Endothelial cell of umbilical vein (primary cell): ENCODE measurements around the gene MTRF1L. TPM values are rescaled to one million over a fixed set of nuclear protein-coding genes. Genes with fewer than 3 reads are reported as not detected.

Experiments
- BruUV-seq: library from RNA; stranded (reverse); fragments of 400-500 nt; replicated peaks from 2 replicates; lab custom pipeline; 2021; lab: Mats Ljungman, UMichigan
- CTCF ChIA-PET: fragments of 300-600, 350-600 bp; sonication (Branson Sonifier 250); formaldehyde crosslinking; loops from one replicate; lab custom pipeline; 2021; ENCODE audit warnings: antibody characterized with exemption, inconsistent platforms; lab: Charles Lee
- POLR2A ChIA-PET: fragments of 300-600, 350-600 bp; sonication (Branson Sonifier 250); formaldehyde crosslinking; loops from one replicate; lab custom pipeline; 2021; ENCODE audit warnings: antibody characterized with exemption, inconsistent platforms; lab: Charles Lee
- DNase-seq: peaks from one replicate; pipeline ENCODE4 v3.0.0-alpha.2; 2011; ENCODE audit warnings: low read depth, low spot score
- FAIRE-seq: peaks from 2 replicates; lab custom pipeline; 2011; peaks lifted over from hg19 to GRCh38; lab: Jason Lieb, UNC
- H2AFZ ChIP-seq: 2 replicates; pipeline ENCODE4 v1.6.0; 2012; ENCODE audit warnings: low read depth, low read length, control low read depth, inconsistent platforms
- H3K27ac ChIP-seq: 2 replicates; pipeline ENCODE4 v1.5.1; 2011; ENCODE audit warnings: low read depth, mild to moderate bottlenecking, control low read depth, low read length, moderate library complexity; ENCODE audit not compliant: insufficient read depth
- H3K27me3 ChIP-seq, 2 experiments: 2 replicates each; pipeline versions ENCODE4 v1.6.0 to v1.6.1; 2011; ENCODE audit warnings: low read length in 2 of 2, mixed read lengths in 1 of 2; ENCODE audit not compliant: control insufficient read depth in 2 of 2, insufficient read depth in 2 of 2
- H3K36me3 ChIP-seq, 2 experiments: 2 replicates in 1 of 2; 3 replicates in 1 of 2; pipeline ENCODE4 v1.5.1; 2011; ENCODE audit warnings: low read length in 2 of 2, mild to moderate bottlenecking in 1 of 2, moderate library complexity in 1 of 2; ENCODE audit not compliant: control insufficient read depth in 2 of 2, insufficient read depth in 2 of 2; ENCODE audit errors: extremely low read depth in 1 of 2
- H3K4me1 ChIP-seq: 3 replicates; pipeline ENCODE4 v1.5.1; 2011; ENCODE audit warnings: mild to moderate bottlenecking, low read length; ENCODE audit not compliant: control insufficient read depth, insufficient read depth; ENCODE audit errors: extremely low read depth
- H3K4me2 ChIP-seq: 2 replicates; pipeline ENCODE4 v1.6.1; 2011; ENCODE audit warnings: low read length, control low read depth, mixed read lengths; ENCODE audit not compliant: insufficient read depth
- H3K4me3 ChIP-seq, 3 experiments: fragments of 200-600 bp in 1 of 3; sonication (generic), shearing (Covaris generic) in 1 of 3; replicated peaks in 1 of 3; 2 replicates each; pipeline ENCODE4 v1.5.1; 2011 to 2016; ENCODE audit warnings: control low read depth in 3 of 3, low read length in 3 of 3, mild to moderate bottlenecking in 2 of 3, inconsistent platforms in 1 of 3, low read depth in 1 of 3, moderate library complexity in 1 of 3; ENCODE audit not compliant: insufficient read depth in 1 of 3
- H3K79me2 ChIP-seq: 2 replicates; pipeline ENCODE4 v1.6.0; 2012; ENCODE audit warnings: low read length, inconsistent platforms; ENCODE audit not compliant: control insufficient read depth, insufficient read depth
- H3K9ac ChIP-seq: replicated peaks from 2 replicates; pipeline ENCODE3; 2011; ENCODE audit warnings: low read length, control low read depth; ENCODE audit not compliant: insufficient read depth; ENCODE audit errors: extremely low read depth
- H3K9me1 ChIP-seq: replicated peaks from 3 replicates; pipeline ENCODE4 v1.6.0; 2011; ENCODE audit warnings: mild to moderate bottlenecking, low read length; ENCODE audit not compliant: control insufficient read depth, insufficient read depth; ENCODE audit errors: extremely low read depth
- H3K9me3 ChIP-seq: replicated peaks from 2 replicates; pipeline ENCODE4 v1.5.1; 2012; ENCODE audit warnings: low read length, inconsistent platforms; ENCODE audit not compliant: control insufficient read depth, insufficient read depth
- H4K20me1 ChIP-seq: replicated peaks from 2 replicates; pipeline ENCODE3; 2011; ENCODE audit warnings: mild to moderate bottlenecking, low read length; ENCODE audit not compliant: control insufficient read depth, insufficient read depth; ENCODE audit errors: extremely low read depth
- CTCF ChIP-seq, 2 donors: IDR thresholded peaks; 1 replicate in 1 of 2; 2 replicates in 1 of 2; pipeline ENCODE4 v1.5.1; 2011; ENCODE audit warnings: low read length in 2 of 2, mild to moderate bottlenecking in 2 of 2, moderate library complexity in 2 of 2, control low read depth in 1 of 2, inconsistent platforms in 1 of 2, low read depth in 1 of 2; ENCODE audit not compliant: insufficient read depth in 1 of 2; ENCODE audit errors: extremely low read depth in 1 of 2
- EZH2 ChIP-seq: IDR thresholded peaks from 2 replicates; pipeline ENCODE4 v1.6.1; 2012; ENCODE audit warnings: borderline replicate concordance, low read depth, mild to moderate bottlenecking, moderate library complexity, low read length, inconsistent platforms; ENCODE audit not compliant: severe bottlenecking
- FOS ChIP-seq: IDR thresholded peaks from 2 replicates; pipeline ENCODE4 v1.6.1; 2011; ENCODE audit warnings: mild to moderate bottlenecking, low read length, moderate library complexity, borderline replicate concordance; ENCODE audit not compliant: insufficient read depth
- GATA2 ChIP-seq: IDR thresholded peaks from 2 replicates; pipeline ENCODE4 v1.7.0; 2011; ENCODE audit warnings: low read depth, mild to moderate bottlenecking, moderate library complexity, mixed read lengths, low read length; ENCODE audit not compliant: insufficient read length, insufficient read depth
- JUN ChIP-seq: IDR thresholded peaks from 2 replicates; pipeline ENCODE4 v1.6.1; 2011; ENCODE audit warnings: borderline replicate concordance, low read depth; ENCODE audit not compliant: insufficient read length, insufficient read depth
- MAX ChIP-seq: IDR thresholded peaks from 2 replicates; pipeline ENCODE4 v1.6.1; 2011; ENCODE audit not compliant: insufficient read depth, insufficient read length
- MYC ChIP-seq: IDR thresholded peaks from one replicate; pipeline ENCODE4 v1.6.1; 2011; ENCODE audit warnings: mild to moderate bottlenecking, low read depth, low read length
- POLR2A ChIP-seq: IDR thresholded peaks from 2 replicates; pipeline ENCODE4 v1.6.1; 2012; ENCODE audit warnings: low read depth, mild to moderate bottlenecking, control low read depth, low read length
- POLR2AphosphoS5 ChIP-seq: IDR thresholded peaks from 2 replicates; pipeline ENCODE4 v1.6.1; 2012; ENCODE audit warnings: low read depth, mild to moderate bottlenecking, control low read depth, low read length, moderate library complexity; ENCODE audit not compliant: insufficient read depth
- dilution Hi-C: fragments of 300-500 bp; cut with MboI; formaldehyde crosslinking; loops from one replicate; pipeline ENCODE4 v1.15.0; 2019; ENCODE audit warnings: low sequenced_read_pairs; ENCODE audit not compliant: extremely low pct_ligation_motif_present
- intact Hi-C: fragments of 100-400 bp; cut with micrococcal nuclease; formaldehyde crosslinking; loops from one replicate; pipeline ENCODE4 v1.10.0; 2022
- polyA plus RNA-seq, 4 experiments: library from polyadenylated mRNA; depleted of rRNA in 3 of 4; stranded (reverse) in 3 of 4; unstranded in 1 of 4; fragments of >200 nt; gene quantifications; 2 replicates each; pipeline versions ENCODE4 v1.2.1 to v1.2.3, GENCODE V29; 2011 to 2012; ENCODE audit warnings: missing spikeins in 1 of 4
- total RNA-seq: library from RNA; stranded (reverse); gene quantifications from 2 replicates; pipeline ENCODE4 v1.2.3, GENCODE V29; 2021

The MTRF1L gene
- total and polyA plus RNA-seq, 2 donors (not counting 3 experiments of a cell fraction or from before 2014, with no cell fraction given), result 6.2 to 27.5 TPM

- H3K79me2 ChIP-seq, result no peaks in the 10 kb centered on the region
- H3K4me2 ChIP-seq, result no peak overlapping the region
- ChIA-PET CTCF (interaction anchor here (1.0 kb wide), 1 partner anchor 182 kb away, joined by 3 read pairs; no protein-coding TSS in a partner anchor), POLR2A (no interaction called here)
- no TSS peak for BruUV-seq
- H4K20me1 ChIP-seq, result no peaks in the 10 kb centered on the region
- DNase-seq (no peak), FAIRE-seq (no peak)
- no peak for TF ChIP-seq GATA2
- no peak for TF ChIP-seq EZH2
- no peak for TF ChIP-seq MAX
- TF ChIP-seq CTCF (IDR thresholded peaks at IDR 0.05; ENCODE audit: extremely low read depth in 1 of 2, insufficient read depth in 1 of 2, low read depth in 1 of 2, low read length in 2 of 2), result no peak
- TF ChIP-seq POLR2AphosphoS5, result no peak
- no peak for TF ChIP-seq MYC
- TF ChIP-seq FOS, result no peak
- TF ChIP-seq JUN, result no peak
- no peak for TF ChIP-seq POLR2A
- H3K9ac ChIP-seq, result no peak overlapping the region
- H2AFZ ChIP-seq, result no peak overlapping the region
- H3K27me3 ChIP-seq, result no peaks in the 10 kb centered on the region
- intact Hi-C loops (no loop called here), dilution Hi-C loops (no loop called here)
- H3K4me1 ChIP-seq, result no peaks in the 10 kb centered on the region
- no peak overlapping the region for H3K27ac ChIP-seq
- H3K9me1 ChIP-seq, result no peaks in the 10 kb centered on the region
- H3K4me3 ChIP-seq, result no peak overlapping the region
- H3K36me3 ChIP-seq, result no peaks in the 10 kb centered on the region
- H3K9me3 ChIP-seq, result no peaks in the 10 kb centered on the region
These were observed 60.1 kb downstream of the MTRF1L start for GRCh38 chr6:152942319-152942869.
